ENCODE data around the gene C1QTNF1.

- no peak for TF ChIP-seq CTCF (IDR thresholded peaks at IDR 0.05)
- no peak for TF ChIP-seq POLR2A (IDR thresholded peaks at IDR 0.05)
- TF ChIP-seq EP300 (IDR thresholded peaks at IDR 0.05), result no peak
Measured at GRCh38 chr17:78997231-78997741, 26.7 kb upstream of the C1QTNF1 start.

Measured in suprapubic skin (tissue), 3 donors.